GM12864 (cell line): ENCODE results near the gene DCN.

Source experiments
- DNase-seq: peaks from one replicate; pipeline ENCODE4 v3.0.0-alpha.2; 2011; ENCODE audit warnings: low read depth
- H3K4me3 ChIP-seq: 2 replicates; pipeline ENCODE4 v1.5.1; 2011; ENCODE audit warnings: mild to moderate bottlenecking, low read depth, low read length, control low read depth
- TF ChIP-seq, protein P1 (sequence below): IDR thresholded peaks from 2 replicates; pipeline ENCODE4 v1.5.1; 2011; ENCODE audit warnings: low read depth, mild to moderate bottlenecking, moderate library complexity, low read length, control low read depth, inconsistent platforms; ENCODE audit errors: missing control alignments

DCN gene

DNA sequence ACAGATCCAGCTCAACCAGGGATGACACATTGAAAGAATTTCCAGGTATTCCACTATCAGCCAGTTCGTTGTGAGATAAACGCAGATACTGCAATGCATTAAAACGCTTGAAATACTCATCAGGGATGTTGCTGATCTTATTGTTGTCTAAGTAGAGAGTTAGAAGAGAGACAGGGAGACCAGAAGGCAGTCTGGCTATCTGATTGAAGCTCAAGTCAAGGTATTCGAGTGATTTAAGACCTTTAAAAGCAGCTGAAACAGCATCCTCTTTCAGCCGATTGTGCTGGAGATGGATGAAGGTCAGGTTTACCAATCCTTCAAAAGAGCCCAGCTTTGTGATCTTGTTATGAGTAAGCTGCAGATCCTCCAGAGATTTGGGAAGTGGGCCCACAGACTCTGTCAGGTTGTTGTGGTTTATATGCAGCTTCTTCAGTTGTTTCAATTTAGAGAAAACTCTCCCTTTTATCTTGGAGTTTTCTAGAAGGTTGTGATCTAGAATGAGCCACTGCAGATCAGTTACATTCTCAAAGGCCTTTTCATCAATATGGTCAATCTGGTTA is 74.3 kb downstream of the DCN start:
- no peak overlapping the region for H3K4me3 ChIP-seq
- no peak for DNase-seq
- TF ChIP-seq, protein P1, sequence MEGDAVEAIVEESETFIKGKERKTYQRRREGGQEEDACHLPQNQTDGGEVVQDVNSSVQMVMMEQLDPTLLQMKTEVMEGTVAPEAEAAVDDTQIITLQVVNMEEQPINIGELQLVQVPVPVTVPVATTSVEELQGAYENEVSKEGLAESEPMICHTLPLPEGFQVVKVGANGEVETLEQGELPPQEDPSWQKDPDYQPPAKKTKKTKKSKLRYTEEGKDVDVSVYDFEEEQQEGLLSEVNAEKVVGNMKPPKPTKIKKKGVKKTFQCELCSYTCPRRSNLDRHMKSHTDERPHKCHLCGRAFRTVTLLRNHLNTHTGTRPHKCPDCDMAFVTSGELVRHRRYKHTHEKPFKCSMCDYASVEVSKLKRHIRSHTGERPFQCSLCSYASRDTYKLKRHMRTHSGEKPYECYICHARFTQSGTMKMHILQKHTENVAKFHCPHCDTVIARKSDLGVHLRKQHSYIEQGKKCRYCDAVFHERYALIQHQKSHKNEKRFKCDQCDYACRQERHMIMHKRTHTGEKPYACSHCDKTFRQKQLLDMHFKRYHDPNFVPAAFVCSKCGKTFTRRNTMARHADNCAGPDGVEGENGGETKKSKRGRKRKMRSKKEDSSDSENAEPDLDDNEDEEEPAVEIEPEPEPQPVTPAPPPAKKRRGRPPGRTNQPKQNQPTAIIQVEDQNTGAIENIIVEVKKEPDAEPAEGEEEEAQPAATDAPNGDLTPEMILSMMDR, result no peak

GRCh38 chr12:91106283-91106682 is 76.3 kb downstream of the DCN start:
- TF ChIP-seq, protein P1, result no peak
- no peak overlapping the region for H3K4me3 ChIP-seq
- no peak for DNase-seq

DNA sequence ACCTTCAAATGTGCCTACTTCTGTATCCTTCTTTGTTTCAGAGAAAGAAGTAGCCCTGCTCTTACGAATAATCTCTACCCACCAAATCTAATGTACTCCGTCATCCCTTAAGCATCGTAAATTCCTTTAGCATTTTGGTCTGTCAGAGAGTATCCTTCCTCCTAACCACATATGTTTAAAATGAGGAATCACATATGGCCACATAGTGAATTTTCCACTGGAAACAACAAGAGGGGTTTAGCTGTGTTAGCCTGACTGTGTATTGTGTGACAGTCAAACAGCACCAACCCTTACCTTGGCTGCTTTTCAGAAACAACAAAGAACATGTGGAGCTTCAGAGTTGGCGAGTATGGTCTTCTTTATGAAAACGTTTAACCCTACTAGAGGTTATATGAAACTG is 76.8 kb downstream of the DCN start:
- DNase-seq, result no peak
- TF ChIP-seq, protein P1, result no peak
- no peak overlapping the region for H3K4me3 ChIP-seq

DNA sequence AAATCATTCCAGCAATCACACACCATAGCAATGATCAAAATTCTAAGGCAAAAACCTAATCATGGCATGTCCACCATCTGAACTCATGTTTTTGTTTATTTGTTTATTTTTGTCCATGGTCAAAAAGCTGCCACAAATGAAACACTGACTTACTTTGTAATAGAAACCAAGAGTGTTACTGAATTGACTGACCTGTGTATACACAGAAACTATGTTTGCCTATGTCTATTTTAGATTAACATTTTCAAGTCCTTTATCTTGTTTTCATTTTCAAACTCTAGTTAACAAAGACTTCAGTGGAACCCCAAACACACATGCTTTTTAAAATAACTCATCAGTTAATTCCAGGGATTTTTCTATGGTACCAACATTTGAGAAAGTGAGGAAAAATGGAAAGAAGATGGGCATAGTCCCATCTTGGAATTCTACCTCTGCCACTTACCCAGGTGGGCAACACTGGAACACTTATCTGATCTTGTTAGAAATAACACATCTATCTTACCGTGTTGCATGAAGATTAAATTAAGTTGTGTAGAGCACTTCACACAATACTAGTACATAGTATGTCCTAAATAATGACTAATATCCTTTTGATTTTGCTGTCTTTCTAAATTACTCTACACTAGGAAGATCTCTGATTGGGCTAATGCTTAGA is 77.7 kb downstream of the DCN start:
- TF ChIP-seq, protein P1, result no peak
- DNase-seq, result no peak
- H3K4me3 ChIP-seq, result no peak overlapping the region

DNA sequence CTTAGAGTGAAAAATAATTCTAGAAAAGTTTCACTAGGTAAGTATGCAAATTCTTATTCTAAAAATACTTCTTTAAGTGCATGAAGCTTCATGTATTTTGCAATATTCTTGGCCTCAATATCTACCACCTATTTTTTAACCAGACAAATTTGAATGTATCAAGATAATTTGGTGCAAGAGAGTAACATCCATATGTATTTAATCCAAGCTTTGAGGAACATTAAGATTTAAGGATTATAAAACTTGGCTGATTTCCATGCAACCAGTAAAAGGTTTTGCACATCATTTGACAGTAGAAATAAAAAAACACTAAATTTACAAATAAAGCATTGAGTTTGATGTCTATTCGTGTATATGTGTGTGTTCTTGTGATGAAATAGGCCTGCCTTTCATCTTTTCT is 79.0 kb downstream of the DCN start:
- no peak for DNase-seq
- TF ChIP-seq, protein P1, result no peak
- no peak overlapping the region for H3K4me3 ChIP-seq

DNA sequence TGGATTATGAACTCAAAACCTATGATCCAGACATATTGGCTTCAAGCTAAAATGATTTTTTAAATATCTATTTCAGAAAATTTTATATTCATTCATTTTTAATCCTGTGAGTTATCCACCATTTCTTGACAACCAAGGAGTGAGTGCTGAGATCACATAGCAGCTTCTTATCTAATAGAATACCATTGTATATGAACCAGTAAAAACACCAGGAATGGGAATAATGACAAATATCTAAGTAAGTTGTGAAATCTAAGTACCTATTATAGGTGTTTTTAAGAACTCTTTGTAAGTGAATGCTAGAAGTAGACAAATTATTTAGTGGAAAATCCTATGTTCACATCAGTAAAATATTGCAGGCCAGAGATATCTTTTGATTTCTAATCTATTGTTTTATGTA is 79.5 kb downstream of the DCN start:
- H3K4me3 ChIP-seq, result no peak overlapping the region
- DNase-seq, result no peak
- TF ChIP-seq, protein P1, result no peak

GRCh38 chr12:91100906-91101305 is 81.7 kb downstream of the DCN start:
- DNase-seq, result no peak
- no peak overlapping the region for H3K4me3 ChIP-seq
- TF ChIP-seq, protein P1, result no peak
